Brain microvascular endothelial cell (primary cell): ENCODE data around the gene IGDCC3.
A peak's percentile ranks its signal among the peaks of the same experiment; 100 is the strongest.

Source experiments
- DNase-seq: peaks from one replicate; pipeline ENCODE4 v3.0.0-alpha.2; 2020
- H3K27ac ChIP-seq: fragments of 250-450 bp; sonication (Bioruptor Pico); 2 replicates; pipeline ENCODE4 v1.5.1; 2020; ENCODE audit warnings: mild to moderate bottlenecking, moderate library complexity
- H3K27me3 ChIP-seq: fragments of 250-450 bp; sonication (Bioruptor Pico); replicated peaks from 2 replicates; pipeline ENCODE4 v1.5.1; 2020; ENCODE audit warnings: mild to moderate bottlenecking
- H3K36me3 ChIP-seq: fragments of 250-450 bp; sonication (Bioruptor Pico); replicated peaks from 2 replicates; pipeline ENCODE4 v1.5.1; 2020; ENCODE audit warnings: mild to moderate bottlenecking
- H3K4me3 ChIP-seq: 2 replicates; pipeline ENCODE4 v1.5.1; 2011; ENCODE audit warnings: low read depth, mild to moderate bottlenecking, control low read depth, low read length, moderate library complexity
- CTCF ChIP-seq: IDR thresholded peaks from 2 replicates; pipeline ENCODE4 v1.5.1; 2011; ENCODE audit warnings: low read depth, mild to moderate bottlenecking, moderate library complexity, low read length, control low read depth, inconsistent platforms; ENCODE audit errors: missing control alignments
- in situ Hi-C: cut with HindIII; loops from 2 replicates; pipeline ENCODE4 v1.10.0; 2017; ENCODE audit warnings: low sequenced_read_pairs, low pct_ligation_motif_present

Gene IGDCC3

DNA sequence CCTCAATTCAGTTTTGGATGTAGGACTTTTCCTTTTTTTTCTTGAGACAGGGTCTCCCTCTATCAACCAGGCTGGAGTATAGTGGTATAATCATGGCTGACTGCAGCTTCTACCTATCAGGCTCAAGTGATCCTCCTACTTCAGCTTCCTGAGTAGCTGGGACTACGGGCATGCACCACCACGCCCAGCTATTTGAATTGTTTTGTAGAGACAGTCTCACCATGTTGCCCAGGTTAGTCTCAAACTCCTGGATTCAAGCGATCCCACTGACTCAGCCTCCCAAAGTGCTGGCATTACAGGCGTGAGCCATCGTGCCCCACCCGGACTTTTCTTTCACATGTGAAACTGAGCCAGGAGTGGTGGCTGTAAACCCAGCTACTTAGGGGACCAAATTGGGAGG lies 69.8 kb downstream of the IGDCC3 start:
- TF ChIP-seq CTCF: no peak
- H3K36me3 ChIP-seq: no peaks in the 10 kb centered on the region
- in situ Hi-C loops: no loop called here
- no peak overlapping the region for H3K27ac ChIP-seq
- DNase-seq: no peak
- no peak overlapping the region for H3K4me3 ChIP-seq
- H3K27me3 ChIP-seq: no peaks in the 10 kb centered on the region

GRCh38 chr15:65306551-65306950 lies 71.3 kb downstream of the IGDCC3 start:
- DNase-seq: no peak
- no peak for TF ChIP-seq CTCF
- in situ Hi-C loops: no loop called here
- Histone ChIP-seq H3K27me3 (no peaks in the 10 kb centered on the region), H3K4me3 (no peak overlapping the region), H3K36me3 (no peaks in the 10 kb centered on the region), H3K27ac (no peak overlapping the region)

DNA sequence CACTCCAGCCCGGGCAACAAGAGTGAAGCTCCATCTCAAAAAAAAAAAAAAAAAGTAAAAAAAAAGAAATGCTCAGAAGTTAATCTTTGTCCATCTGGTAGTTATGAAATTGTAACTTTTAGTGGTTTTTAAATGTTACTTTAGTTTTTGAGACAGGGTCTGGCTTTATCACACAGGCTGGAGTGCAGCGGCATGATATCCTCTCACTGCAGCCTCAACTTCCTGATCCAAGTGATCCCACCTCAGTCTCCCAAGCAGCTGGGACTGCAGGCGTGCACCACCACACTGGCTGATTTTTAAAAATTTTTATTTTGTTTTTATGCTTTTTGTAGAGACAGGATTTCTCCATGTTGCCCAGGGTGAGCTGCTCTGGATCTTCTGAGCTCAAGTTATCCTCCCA lies 72.0 kb downstream of the IGDCC3 start:
- no peak overlapping the region for H3K4me3 ChIP-seq
- DNase-seq: no peak
- H3K27me3 ChIP-seq: no peaks in the 10 kb centered on the region
- H3K36me3 ChIP-seq: no peaks in the 10 kb centered on the region
- no peak overlapping the region for H3K27ac ChIP-seq
- in situ Hi-C loops: no loop called here
- no peak for TF ChIP-seq CTCF

- in situ Hi-C loops: no loop called here
- H3K36me3 ChIP-seq: no peaks in the 10 kb centered on the region
- no peaks in the 10 kb centered on the region for H3K27me3 ChIP-seq
- TF ChIP-seq CTCF: no peak
- no peak for DNase-seq
- no peak overlapping the region for H3K27ac ChIP-seq
- H3K4me3 ChIP-seq: no peak overlapping the region
These were observed 72.5 kb downstream of the IGDCC3 start for GRCh38 chr15:65305150-65305758.

GRCh38 chr15:65304381-65305149 lies 73.2 kb downstream of the IGDCC3 start, which contains the start of gene RNU5B-1:
Gene RNU5B-1, plus strand, starts transcription at chr15:65304677.
- Histone ChIP-seq H3K27ac (peak within 1 kb of the TSS; percentile 100), H3K4me3 (peak within 1 kb of the TSS; percentile 53), H3K36me3 (no peaks in the 10 kb centered on the region), H3K27me3 (no peaks in the 10 kb centered on the region)
- in situ Hi-C loops: no loop called here
- DNase-seq: peak; percentile 87
- TF ChIP-seq CTCF: peak; percentile 92
